Stimulated activated naive CD8-positive, alpha-beta T cell treated with anti-CD3 and anti-CD28 coated beads, Interleukin-15, Interleukin-2, amounts not matched to agents 100 ng/mL and 50 ng/mL, for 24 hours (primary cell): ENCODE data around the gene APBA2.
"Not testable (repeated sequence)": the region's sequence is repeated elsewhere in the genome, so short reads cannot be mapped to it uniquely, and the experiment has no call there.

ENCODE experiments used
- H3K27ac Mint-ChIP-seq: one replicate; pipeline ENCODE4 v1.8.0; 2021; ENCODE audit warnings: mild to moderate bottlenecking, mixed read lengths
- H3K27me3 Mint-ChIP-seq: one replicate; pipeline ENCODE4 v1.8.0; 2021; ENCODE audit warnings: mixed read lengths
- H3K36me3 Mint-ChIP-seq: one replicate; pipeline ENCODE4 v1.8.0; 2021; ENCODE audit warnings: low read depth, mixed read lengths
- H3K4me1 Mint-ChIP-seq: one replicate; pipeline ENCODE4 v1.8.0; 2021; ENCODE audit warnings: low read depth, mixed read lengths
- H3K4me3 Mint-ChIP-seq: one replicate; pipeline ENCODE4 v1.8.0; 2021; ENCODE audit warnings: mild to moderate bottlenecking, mixed read lengths
- H3K9me3 Mint-ChIP-seq: one replicate; pipeline ENCODE4 v1.8.0; 2021; ENCODE audit warnings: mixed read lengths

APBA2 gene

DNA sequence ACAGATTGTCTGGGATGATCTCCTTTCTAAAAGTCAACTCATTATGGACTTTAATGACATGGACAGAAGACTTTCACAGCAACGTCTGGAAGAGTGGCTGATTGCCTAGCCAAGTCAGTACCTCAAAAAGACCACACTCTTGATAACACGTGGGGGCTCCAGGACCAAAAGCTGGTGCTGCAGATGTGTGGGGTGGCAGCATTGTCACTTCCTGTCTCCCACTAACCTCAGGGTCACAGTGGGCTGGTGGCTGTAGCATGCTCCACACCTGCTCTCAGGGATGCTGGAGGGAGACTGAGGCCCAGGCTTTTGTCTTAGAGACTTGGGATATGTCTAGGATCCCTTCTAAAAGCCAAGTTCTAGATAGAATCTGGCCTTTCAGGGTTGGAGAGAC, 118.1 kb downstream of the APBA2 start:
- Mint-ChIP-seq H3K36me3 (peaks cover 8% of the 10 kb centered on the region), H3K4me3 (no peak overlapping the region), H3K4me1 (peaks cover 23% of the 10 kb centered on the region), H3K27me3 (no peaks in the 10 kb centered on the region), H3K9me3 (peaks cover 7% of the 10 kb centered on the region), H3K27ac (peak overlapping the region; percentile 5)

DNA sequence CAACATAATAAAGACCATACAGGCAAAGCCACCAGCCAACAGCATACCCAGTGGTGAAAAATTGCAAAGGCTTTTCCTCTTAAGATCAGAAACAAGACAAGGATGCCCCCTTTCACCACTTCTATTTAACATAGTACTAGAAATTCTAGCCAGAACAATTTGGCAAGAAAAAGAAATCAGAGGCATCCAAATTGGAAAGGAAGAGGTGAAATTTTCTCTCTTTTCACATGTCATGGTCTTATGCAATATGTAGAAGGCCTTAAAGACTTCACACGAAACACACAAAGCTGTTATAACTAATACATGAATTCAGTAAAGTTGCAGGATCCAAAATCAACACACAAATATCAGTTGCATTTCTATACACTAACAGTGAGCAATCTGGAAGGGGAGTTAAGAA, 120.2 kb downstream of the APBA2 start:
- H3K4me3 Mint-ChIP-seq, result no peak overlapping the region
- H3K27ac Mint-ChIP-seq, result no peak overlapping the region
- H3K36me3 Mint-ChIP-seq, result peaks cover 8% of the 10 kb centered on the region
- H3K9me3 Mint-ChIP-seq, result peaks cover 7% of the 10 kb centered on the region
- H3K27me3 Mint-ChIP-seq, result no peaks in the 10 kb centered on the region
- peaks cover 30% of the 10 kb centered on the region for H3K4me1 Mint-ChIP-seq

- Mint-ChIP-seq H3K36me3 (peaks cover 11% of the 10 kb centered on the region), H3K27ac (no peak overlapping the region), H3K4me1 (peaks cover 30% of the 10 kb centered on the region), H3K4me3 (no peak overlapping the region), H3K9me3 (peaks cover 7% of the 10 kb centered on the region), H3K27me3 (no peaks in the 10 kb centered on the region)
Measured at GRCh38 chr15:29008846-29009245, 123.1 kb downstream of the APBA2 start.

DNA sequence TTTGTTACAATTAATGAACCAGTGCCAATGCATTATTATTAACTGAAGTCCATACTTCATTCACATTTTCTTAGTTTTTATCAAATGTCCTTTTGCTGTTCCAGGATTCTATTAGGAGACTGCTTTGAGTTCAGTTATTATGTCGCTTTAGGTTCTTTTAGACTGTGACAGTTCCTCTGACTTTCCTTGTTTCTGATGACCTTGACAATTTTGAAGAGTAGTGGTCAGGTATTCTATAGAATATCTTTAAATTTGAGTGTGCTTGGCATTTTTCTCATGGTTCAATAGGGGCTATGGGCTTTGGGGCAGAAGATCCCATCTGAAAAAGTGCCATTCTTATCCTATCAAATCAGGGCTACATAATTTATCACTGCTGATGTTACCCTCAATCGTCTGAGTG, 126.3 kb downstream of the APBA2 start:
- no peak overlapping the region for H3K27ac Mint-ChIP-seq

GRCh38 chr15:29014493-29014892, 128.7 kb downstream of the APBA2 start:
- no peak overlapping the region for H3K4me3 Mint-ChIP-seq
- H3K4me1 Mint-ChIP-seq, result peaks cover 46% of the 10 kb centered on the region
- H3K27me3 Mint-ChIP-seq, result no peaks in the 10 kb centered on the region
- H3K27ac Mint-ChIP-seq, result no peak overlapping the region
- no peaks in the 10 kb centered on the region for H3K9me3 Mint-ChIP-seq
- peaks cover 3% of the 10 kb centered on the region for H3K36me3 Mint-ChIP-seq

More for the DNA sequence above, 126.3 kb downstream of the APBA2 start:
- no peaks in the 10 kb centered on the region for H3K9me3 Mint-ChIP-seq
- H3K36me3 Mint-ChIP-seq, result peaks cover 3% of the 10 kb centered on the region
- H3K27me3 Mint-ChIP-seq, result no peaks in the 10 kb centered on the region
- peaks cover 46% of the 10 kb centered on the region for H3K4me1 Mint-ChIP-seq
- H3K4me3 Mint-ChIP-seq, result no peak overlapping the region

DNA sequence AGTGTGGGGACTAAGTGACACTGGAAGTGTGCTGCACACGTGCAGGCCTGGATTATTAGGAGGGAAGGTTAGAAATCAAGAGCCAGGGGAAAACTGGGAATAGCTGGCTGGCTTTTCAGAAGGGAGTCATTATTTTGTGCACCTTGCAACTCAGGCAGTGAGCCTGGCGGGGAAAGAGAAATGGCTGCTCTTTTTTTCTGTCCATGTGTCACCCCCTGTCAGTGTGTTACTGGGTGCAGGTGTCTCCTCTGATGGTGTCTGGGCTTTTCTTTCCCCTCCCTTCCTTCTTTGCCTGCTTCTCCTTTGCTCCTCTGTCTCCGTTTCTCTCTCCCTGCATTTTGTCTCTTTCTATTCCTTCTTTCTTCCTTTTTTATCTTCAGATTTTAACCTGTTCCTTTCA, 130.7 kb downstream of the APBA2 start:
- no peaks in the 10 kb centered on the region for H3K27me3 Mint-ChIP-seq
- H3K9me3 Mint-ChIP-seq, result no peaks in the 10 kb centered on the region
- H3K36me3 Mint-ChIP-seq, result peaks cover 3% of the 10 kb centered on the region
- no peak overlapping the region for H3K4me3 Mint-ChIP-seq
- H3K4me1 Mint-ChIP-seq, result peaks cover 43% of the 10 kb centered on the region
- H3K27ac Mint-ChIP-seq, result no peak overlapping the region

GRCh38 chr15:29018120-29018805, 132.5 kb downstream of the APBA2 start:
- no peak overlapping the region for H3K4me3 Mint-ChIP-seq
- peaks cover 33% of the 10 kb centered on the region for H3K4me1 Mint-ChIP-seq
- peaks cover 3% of the 10 kb centered on the region for H3K36me3 Mint-ChIP-seq
- H3K27ac Mint-ChIP-seq, result no peak overlapping the region
- H3K9me3 Mint-ChIP-seq, result no peaks in the 10 kb centered on the region
- H3K27me3 Mint-ChIP-seq, result no peaks in the 10 kb centered on the region

- Mint-ChIP-seq H3K9me3 (no peaks in the 10 kb centered on the region), H3K36me3 (no peaks in the 10 kb centered on the region), H3K27me3 (no peaks in the 10 kb centered on the region), H3K27ac (no peak overlapping the region), H3K4me1 (peaks cover 23% of the 10 kb centered on the region), H3K4me3 (no peak overlapping the region)
Measured at GRCh38 chr15:29018995-29019976, 133.5 kb downstream of the APBA2 start.

GRCh38 chr15:29021857-29022256, 136.1 kb downstream of the APBA2 start:
- no peaks in the 10 kb centered on the region for H3K36me3 Mint-ChIP-seq
- H3K27me3 Mint-ChIP-seq, result no peaks in the 10 kb centered on the region
- peaks cover 8% of the 10 kb centered on the region for H3K4me1 Mint-ChIP-seq
- H3K27ac Mint-ChIP-seq, result no peak overlapping the region
- H3K4me3 Mint-ChIP-seq, result no peak overlapping the region
- H3K9me3 Mint-ChIP-seq, result no peaks in the 10 kb centered on the region

- Mint-ChIP-seq H3K27ac (no peak overlapping the region), H3K36me3 (no peaks in the 10 kb centered on the region), H3K9me3 (no peaks in the 10 kb centered on the region), H3K4me1 (peaks cover 21% of the 10 kb centered on the region), H3K27me3 (no peaks in the 10 kb centered on the region), H3K4me3 (no peak overlapping the region)
Measured at GRCh38 chr15:29024662-29025061, 138.9 kb downstream of the APBA2 start.

DNA sequence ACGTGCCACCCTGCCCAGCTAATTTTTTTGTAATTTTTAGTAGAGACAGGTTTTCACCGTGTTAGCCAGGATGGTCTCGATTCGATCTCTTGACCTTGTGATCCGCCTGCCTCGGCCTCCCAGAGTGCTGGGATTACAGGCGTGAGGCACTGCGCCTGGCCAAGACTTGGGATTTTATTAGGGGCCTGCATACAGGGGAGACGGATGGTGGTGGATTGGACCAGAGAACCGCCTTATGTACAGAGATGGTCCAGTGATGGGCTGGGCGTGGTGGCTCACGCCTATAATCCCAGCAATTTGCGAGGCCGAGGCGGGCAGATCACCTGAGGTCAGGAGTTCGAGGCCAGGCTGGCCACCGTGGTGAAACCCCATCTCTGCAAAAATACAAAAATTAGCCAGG, 139.6 kb downstream of the APBA2 start:
- not testable (repeated sequence) for H3K27ac Mint-ChIP-seq, H3K4me3 Mint-ChIP-seq, H3K36me3 Mint-ChIP-seq, H3K9me3 Mint-ChIP-seq, H3K27me3 Mint-ChIP-seq
- peaks cover 25% of the 10 kb centered on the region for H3K4me1 Mint-ChIP-seq

DNA sequence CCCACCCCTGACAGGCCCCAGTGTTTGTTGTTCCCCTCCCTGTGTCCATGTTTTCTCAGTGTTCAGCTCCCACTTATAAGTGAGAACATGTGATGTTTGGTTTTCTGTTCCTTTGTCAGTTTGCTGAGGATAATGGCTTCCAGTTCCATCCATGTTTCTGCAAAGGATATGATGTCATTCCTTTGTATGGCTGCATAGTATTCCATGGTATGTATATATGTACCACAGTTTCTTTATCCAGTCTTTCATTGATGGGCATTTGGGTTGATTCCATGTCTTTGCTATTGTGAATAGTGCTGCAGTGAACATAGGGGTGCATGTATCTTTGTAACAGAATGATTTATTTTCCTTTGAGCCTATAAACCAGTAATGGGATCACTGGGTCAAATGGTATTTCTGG, 142.4 kb downstream of the APBA2 start:
- not testable (repeated sequence) for H3K4me3 Mint-ChIP-seq, H3K27ac Mint-ChIP-seq, H3K27me3 Mint-ChIP-seq
- H3K36me3 Mint-ChIP-seq, result peaks cover 11% of the 10 kb centered on the region
- H3K4me1 Mint-ChIP-seq, result peaks cover 42% of the 10 kb centered on the region
- H3K9me3 Mint-ChIP-seq, result peaks cover 10% of the 10 kb centered on the region

GRCh38 chr15:29029651-29030195, 143.9 kb downstream of the APBA2 start:
- peaks cover 11% of the 10 kb centered on the region for H3K36me3 Mint-ChIP-seq
- H3K27me3 Mint-ChIP-seq, result no peaks in the 10 kb centered on the region
- no peak overlapping the region for H3K27ac Mint-ChIP-seq
- H3K9me3 Mint-ChIP-seq, result peaks cover 10% of the 10 kb centered on the region
- no peak overlapping the region for H3K4me3 Mint-ChIP-seq
- H3K4me1 Mint-ChIP-seq, result peaks cover 50% of the 10 kb centered on the region

DNA sequence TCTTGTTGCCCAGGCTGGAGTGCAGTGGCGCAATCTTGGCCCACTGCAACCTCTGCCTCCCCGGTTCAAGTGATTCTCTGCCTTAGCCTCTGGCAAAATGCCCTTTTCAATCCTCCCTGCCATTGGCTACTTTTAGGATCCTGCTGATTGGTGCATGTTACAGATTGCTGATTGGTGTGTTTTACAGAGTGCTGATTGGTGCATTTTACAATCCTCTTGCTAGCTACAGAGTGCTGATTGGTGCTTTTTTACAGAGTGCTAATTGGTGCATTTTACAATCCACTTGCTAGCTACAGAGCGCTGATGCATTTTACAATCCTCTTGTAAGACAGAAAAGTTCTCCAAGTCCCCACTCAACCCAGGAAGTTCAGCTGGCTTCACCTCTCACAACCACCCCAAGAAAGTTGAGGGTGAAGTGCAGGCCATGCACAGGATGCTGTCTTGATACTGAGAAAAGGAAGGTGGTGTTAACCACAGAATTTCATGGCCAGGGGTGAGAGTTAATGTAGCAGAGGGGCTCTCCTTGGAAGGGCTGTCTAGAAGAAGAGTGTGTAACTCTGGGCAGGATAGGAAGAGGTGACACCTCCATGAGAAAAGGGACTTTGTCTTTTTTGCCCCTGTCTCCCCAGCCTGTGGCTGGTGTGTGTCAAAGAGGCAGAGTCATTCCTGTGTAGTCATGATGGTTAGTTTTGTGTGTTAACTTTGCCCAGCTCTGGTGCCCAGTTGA, 145.9 kb downstream of the APBA2 start:
- H3K9me3 Mint-ChIP-seq, result peaks cover 10% of the 10 kb centered on the region
- H3K27me3 Mint-ChIP-seq, result no peaks in the 10 kb centered on the region
- H3K4me3 Mint-ChIP-seq, result no peak overlapping the region
- H3K27ac Mint-ChIP-seq, result peak overlapping the region; percentile 86
- peaks cover 11% of the 10 kb centered on the region for H3K36me3 Mint-ChIP-seq
- H3K4me1 Mint-ChIP-seq, result peaks cover 59% of the 10 kb centered on the region

- H3K4me1 Mint-ChIP-seq, result peaks cover 61% of the 10 kb centered on the region
- no peaks in the 10 kb centered on the region for H3K27me3 Mint-ChIP-seq
- H3K4me3 Mint-ChIP-seq, result no peak overlapping the region
- H3K36me3 Mint-ChIP-seq, result peaks cover 11% of the 10 kb centered on the region
- H3K27ac Mint-ChIP-seq, result no peak overlapping the region
- peaks cover 10% of the 10 kb centered on the region for H3K9me3 Mint-ChIP-seq
Measured at GRCh38 chr15:29032229-29032625, 146.5 kb downstream of the APBA2 start.
